GM23338 (cell line): ENCODE data around the gene FTO. TPM values are rescaled to one million over a fixed set of nuclear protein-coding genes. Genes with fewer than 3 reads are reported as not detected.

Experiments used
- ATAC-seq: fragments of 200-7000 bp; cut with Tn5 transposase; 3 replicates; pipeline ENCODE4 v1.9.1; 2020
- DNase-seq: peaks from one replicate; pipeline ENCODE4 v3.0.0-alpha.2; 2015; ENCODE audit warnings: low spot score
- H2AFZ ChIP-seq: fragments of 200-600 bp; sonication (generic); 2 replicates; pipeline ENCODE4 v1.8.0; 2016; ENCODE audit warnings: antibody characterized with exemption, mild to moderate bottlenecking, moderate library complexity
- H3F3A ChIP-seq: fragments of 200-600 bp; sonication (generic); replicated peaks from 2 replicates; pipeline ENCODE4 v1.8.0; 2017; ENCODE audit warnings: antibody characterized with exemption, mixed run types, low read depth
- H3K27ac ChIP-seq: fragments of 200-600 bp; sonication (generic); 2 replicates; pipeline ENCODE4 v1.6.1; 2016; ENCODE audit warnings: low read depth
- H3K27me3 ChIP-seq: fragments of 200-600 bp; sonication (generic); 2 replicates; pipeline ENCODE4 v1.8.0; 2016; ENCODE audit warnings: mild to moderate bottlenecking, mixed run types, moderate library complexity; ENCODE audit not compliant: insufficient read depth
- H3K36me3 ChIP-seq: fragments of 200-600 bp; sonication (generic); 2 replicates; pipeline ENCODE4 v1.8.0; 2016; ENCODE audit warnings: mild to moderate bottlenecking; ENCODE audit not compliant: insufficient read depth
- H3K4me1 ChIP-seq: fragments of 200-600 bp; sonication (generic); 2 replicates; pipeline ENCODE4 v1.8.0; 2016; ENCODE audit warnings: mild to moderate bottlenecking, moderate library complexity; ENCODE audit not compliant: insufficient read depth
- H3K4me2 ChIP-seq: fragments of 200-600 bp; sonication (generic); 2 replicates; pipeline ENCODE4 v1.7.1; 2017; ENCODE audit warnings: mixed run types
- H3K4me3 ChIP-seq: fragments of 200-600 bp; sonication (generic); 2 replicates; pipeline ENCODE4 v1.6.1; 2016; ENCODE audit warnings: mixed run types
- H3K79me2 ChIP-seq: fragments of 200-600 bp; sonication (generic); replicated peaks from 2 replicates; pipeline ENCODE4 v1.8.0; 2017; ENCODE audit warnings: mild to moderate bottlenecking; ENCODE audit not compliant: insufficient read depth
- H3K9me2 ChIP-seq: fragments of 200-600 bp; sonication (generic); 2 replicates; pipeline ENCODE4 v1.8.0; 2017; ENCODE audit not compliant: insufficient read depth
- H4K20me1 ChIP-seq: fragments of 200-600 bp; sonication (generic); replicated peaks from 2 replicates; pipeline ENCODE4 v1.8.0; 2017; ENCODE audit warnings: mild to moderate bottlenecking; ENCODE audit not compliant: insufficient read depth
- H3K27ac Mint-ChIP-seq: 2 replicates; pipeline ENCODE4 v1.8.0; 2020; ENCODE audit warnings: inconsistent platforms, mild to moderate bottlenecking, moderate library complexity, mixed read lengths
- H3K27me3 Mint-ChIP-seq: 3 replicates; pipeline ENCODE4 v1.8.0; 2022; ENCODE audit warnings: low read depth, mild to moderate bottlenecking, moderate library complexity, mixed read lengths, inconsistent platforms; ENCODE audit not compliant: insufficient read depth, poor library complexity
- H3K36me3 Mint-ChIP-seq: 3 replicates; pipeline ENCODE4 v1.8.0; 2021; ENCODE audit warnings: low read depth, mild to moderate bottlenecking, inconsistent platforms, moderate library complexity, mixed read lengths
- H3K4me1 Mint-ChIP-seq: 3 replicates; pipeline ENCODE4 v1.8.0; 2020; ENCODE audit warnings: mild to moderate bottlenecking, inconsistent platforms, mixed read lengths
- H3K4me3 Mint-ChIP-seq: 3 replicates; pipeline ENCODE4 v1.8.0; 2021; ENCODE audit warnings: moderate library complexity, mild to moderate bottlenecking, inconsistent platforms, mixed read lengths
- H3K9me3 Mint-ChIP-seq: 3 replicates; pipeline ENCODE4 v1.8.0; 2020; ENCODE audit warnings: moderate library complexity, mild to moderate bottlenecking, inconsistent platforms, mixed read lengths
- CREB1 ChIP-seq: fragments of 250-450 bp; sonication (Bioruptor Pico); IDR thresholded peaks from 2 replicates; pipeline ENCODE4 v1.5.0; 2020; ENCODE audit warnings: low read depth, mild to moderate bottlenecking, moderate library complexity
- CTCF ChIP-seq, 2 experiments: fragments of 200-600 bp in 1 of 2; sonication (generic) in 1 of 2; conservative IDR thresholded peaks; 2 replicates each; pipeline versions ENCODE4 v1.5.1 to v1.6.1; 2016 to 2017; ENCODE audit warnings: antibody characterized with exemption in 2 of 2, low read depth in 2 of 2, mild to moderate bottlenecking in 2 of 2, moderate library complexity in 1 of 2
- EZH2 ChIP-seq: fragments of 200-600 bp; sonication (generic); IDR thresholded peaks from one replicate; pipeline ENCODE4 v1.8.0; 2017; ENCODE audit warnings: antibody characterized with exemption, mild to moderate bottlenecking, low read depth; ENCODE audit not compliant: unreplicated experiment
- EZH2phosphoT487 ChIP-seq: fragments of 200-600 bp; sonication (generic); IDR thresholded peaks from one replicate; pipeline ENCODE4 v1.8.1; 2018; ENCODE audit warnings: antibody characterized with exemption; ENCODE audit not compliant: unreplicated experiment
- JUNB ChIP-seq: IDR thresholded peaks from one replicate; pipeline ENCODE4 v1.6.1; 2016; ENCODE audit warnings: antibody characterized with exemption; ENCODE audit not compliant: unreplicated experiment
- NANOG ChIP-seq: IDR thresholded peaks from 2 replicates; pipeline ENCODE4 v1.6.1; 2016; ENCODE audit warnings: antibody characterized with exemption, borderline replicate concordance
- POLR2AphosphoS5 ChIP-seq: IDR thresholded peaks from 2 replicates; pipeline ENCODE4 v1.6.1; 2016; ENCODE audit warnings: antibody characterized with exemption, low read depth
- REST ChIP-seq: IDR thresholded peaks from one replicate; pipeline ENCODE4 v1.6.1; 2018; ENCODE audit warnings: antibody characterized with exemption; ENCODE audit not compliant: unreplicated experiment
- STAT1 ChIP-seq: IDR thresholded peaks from one replicate; pipeline ENCODE4 v1.6.1; 2016; ENCODE audit warnings: antibody characterized with exemption; ENCODE audit not compliant: unreplicated experiment
- ZNF114 ChIP-seq: fragments of 250-450 bp; sonication (Bioruptor Pico); IDR thresholded peaks from 2 replicates; pipeline ENCODE4 v1.5.0; 2020; ENCODE audit warnings: mild to moderate bottlenecking, moderate library complexity
- ZNF331 ChIP-seq: fragments of 250-450 bp; sonication (Bioruptor Pico); IDR thresholded peaks from 2 replicates; pipeline ENCODE4 v1.5.0; 2020; ENCODE audit warnings: low read depth, mild to moderate bottlenecking, moderate library complexity
- polyA plus RNA-seq: library from polyadenylated mRNA; unstranded; fragments of >200 nt; fragmentation: Nextera tagmentation; extraction: Ambion mirVana; gene quantifications from 2 replicates; pipeline ENCODE4 v1.2.1, GENCODE V29; 2016
- total RNA-seq: library from RNA; depleted of rRNA; stranded (reverse); fragments of >200 nt; shearing (Covaris generic); gene quantifications from 2 replicates; pipeline ENCODE4 v1.2.3, GENCODE V29; 2014
- TF ChIP-seq, protein P1 (sequence below): IDR thresholded peaks from 2 replicates; pipeline ENCODE4 v1.6.1; 2016; ENCODE audit warnings: antibody characterized with exemption
- TF ChIP-seq, protein P2 (sequence below): fragments of 250-450 bp; sonication (Bioruptor Pico); IDR thresholded peaks from 2 replicates; pipeline ENCODE4 v1.5.0; 2020; ENCODE audit warnings: mild to moderate bottlenecking, moderate library complexity

FTO gene
- total and polyA plus RNA-seq, 2 experiments from 2014 or later = 17.7 to 69.6 TPM

DNA sequence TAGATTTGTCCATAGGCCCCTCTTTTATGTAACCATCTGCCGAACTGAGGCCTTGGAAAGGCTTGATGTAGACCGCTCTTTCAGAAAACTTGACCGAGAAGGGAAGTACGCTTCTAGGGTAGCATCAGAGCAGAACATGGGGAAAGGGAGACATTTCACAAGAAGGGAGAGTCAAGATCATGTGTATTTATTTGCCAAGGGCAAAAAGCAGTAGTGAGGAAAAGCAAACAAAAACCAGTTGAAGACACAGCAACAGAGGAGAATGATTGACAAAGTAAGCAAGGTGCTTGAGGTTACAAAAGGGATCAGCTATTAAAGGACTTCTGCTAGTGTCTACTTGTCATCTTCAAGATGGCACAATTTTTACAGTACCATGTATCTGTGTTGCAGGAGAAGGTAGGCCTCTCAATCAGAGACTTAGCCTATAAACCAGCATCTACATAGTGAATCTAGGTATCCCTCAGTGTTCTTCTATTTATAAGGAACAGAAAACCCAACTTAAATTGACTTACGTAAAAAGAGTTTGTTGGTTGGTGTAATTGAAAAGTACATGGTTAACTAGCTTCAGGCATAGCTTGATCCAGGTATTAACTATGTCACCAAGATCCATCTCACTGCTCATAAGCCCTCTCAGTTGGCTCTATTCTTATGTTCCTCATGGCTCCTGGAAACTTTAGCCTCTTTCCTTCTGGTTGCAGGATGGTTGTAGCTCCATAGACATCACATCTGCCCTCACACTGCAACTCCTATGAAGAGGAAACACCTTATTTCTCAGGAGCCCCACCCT lies 294.3 kb downstream of the FTO start:
- H3K79me2 ChIP-seq = no peaks in the 10 kb centered on the region
- H3K4me3 ChIP-seq = no peak overlapping the region
- TF ChIP-seq, protein P1, sequence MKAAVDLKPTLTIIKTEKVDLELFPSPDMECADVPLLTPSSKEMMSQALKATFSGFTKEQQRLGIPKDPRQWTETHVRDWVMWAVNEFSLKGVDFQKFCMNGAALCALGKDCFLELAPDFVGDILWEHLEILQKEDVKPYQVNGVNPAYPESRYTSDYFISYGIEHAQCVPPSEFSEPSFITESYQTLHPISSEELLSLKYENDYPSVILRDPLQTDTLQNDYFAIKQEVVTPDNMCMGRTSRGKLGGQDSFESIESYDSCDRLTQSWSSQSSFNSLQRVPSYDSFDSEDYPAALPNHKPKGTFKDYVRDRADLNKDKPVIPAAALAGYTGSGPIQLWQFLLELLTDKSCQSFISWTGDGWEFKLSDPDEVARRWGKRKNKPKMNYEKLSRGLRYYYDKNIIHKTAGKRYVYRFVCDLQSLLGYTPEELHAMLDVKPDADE = no peak
- TF ChIP-seq ZNF114 (CRISPR knock-in tag) (no peak), EZH2 (no peak), JUNB (no peak), NANOG (no peak), CTCF (conservative IDR thresholded peaks at IDR 0.05; ENCODE audit: low read depth in 2 of 2) (no peak), CREB1 (no peak), EZH2phosphoT487 (no peak), STAT1 (no peak), POLR2AphosphoS5 (no peak), REST (no peak), ZNF331 (no peak)
- TF ChIP-seq, protein P2, sequence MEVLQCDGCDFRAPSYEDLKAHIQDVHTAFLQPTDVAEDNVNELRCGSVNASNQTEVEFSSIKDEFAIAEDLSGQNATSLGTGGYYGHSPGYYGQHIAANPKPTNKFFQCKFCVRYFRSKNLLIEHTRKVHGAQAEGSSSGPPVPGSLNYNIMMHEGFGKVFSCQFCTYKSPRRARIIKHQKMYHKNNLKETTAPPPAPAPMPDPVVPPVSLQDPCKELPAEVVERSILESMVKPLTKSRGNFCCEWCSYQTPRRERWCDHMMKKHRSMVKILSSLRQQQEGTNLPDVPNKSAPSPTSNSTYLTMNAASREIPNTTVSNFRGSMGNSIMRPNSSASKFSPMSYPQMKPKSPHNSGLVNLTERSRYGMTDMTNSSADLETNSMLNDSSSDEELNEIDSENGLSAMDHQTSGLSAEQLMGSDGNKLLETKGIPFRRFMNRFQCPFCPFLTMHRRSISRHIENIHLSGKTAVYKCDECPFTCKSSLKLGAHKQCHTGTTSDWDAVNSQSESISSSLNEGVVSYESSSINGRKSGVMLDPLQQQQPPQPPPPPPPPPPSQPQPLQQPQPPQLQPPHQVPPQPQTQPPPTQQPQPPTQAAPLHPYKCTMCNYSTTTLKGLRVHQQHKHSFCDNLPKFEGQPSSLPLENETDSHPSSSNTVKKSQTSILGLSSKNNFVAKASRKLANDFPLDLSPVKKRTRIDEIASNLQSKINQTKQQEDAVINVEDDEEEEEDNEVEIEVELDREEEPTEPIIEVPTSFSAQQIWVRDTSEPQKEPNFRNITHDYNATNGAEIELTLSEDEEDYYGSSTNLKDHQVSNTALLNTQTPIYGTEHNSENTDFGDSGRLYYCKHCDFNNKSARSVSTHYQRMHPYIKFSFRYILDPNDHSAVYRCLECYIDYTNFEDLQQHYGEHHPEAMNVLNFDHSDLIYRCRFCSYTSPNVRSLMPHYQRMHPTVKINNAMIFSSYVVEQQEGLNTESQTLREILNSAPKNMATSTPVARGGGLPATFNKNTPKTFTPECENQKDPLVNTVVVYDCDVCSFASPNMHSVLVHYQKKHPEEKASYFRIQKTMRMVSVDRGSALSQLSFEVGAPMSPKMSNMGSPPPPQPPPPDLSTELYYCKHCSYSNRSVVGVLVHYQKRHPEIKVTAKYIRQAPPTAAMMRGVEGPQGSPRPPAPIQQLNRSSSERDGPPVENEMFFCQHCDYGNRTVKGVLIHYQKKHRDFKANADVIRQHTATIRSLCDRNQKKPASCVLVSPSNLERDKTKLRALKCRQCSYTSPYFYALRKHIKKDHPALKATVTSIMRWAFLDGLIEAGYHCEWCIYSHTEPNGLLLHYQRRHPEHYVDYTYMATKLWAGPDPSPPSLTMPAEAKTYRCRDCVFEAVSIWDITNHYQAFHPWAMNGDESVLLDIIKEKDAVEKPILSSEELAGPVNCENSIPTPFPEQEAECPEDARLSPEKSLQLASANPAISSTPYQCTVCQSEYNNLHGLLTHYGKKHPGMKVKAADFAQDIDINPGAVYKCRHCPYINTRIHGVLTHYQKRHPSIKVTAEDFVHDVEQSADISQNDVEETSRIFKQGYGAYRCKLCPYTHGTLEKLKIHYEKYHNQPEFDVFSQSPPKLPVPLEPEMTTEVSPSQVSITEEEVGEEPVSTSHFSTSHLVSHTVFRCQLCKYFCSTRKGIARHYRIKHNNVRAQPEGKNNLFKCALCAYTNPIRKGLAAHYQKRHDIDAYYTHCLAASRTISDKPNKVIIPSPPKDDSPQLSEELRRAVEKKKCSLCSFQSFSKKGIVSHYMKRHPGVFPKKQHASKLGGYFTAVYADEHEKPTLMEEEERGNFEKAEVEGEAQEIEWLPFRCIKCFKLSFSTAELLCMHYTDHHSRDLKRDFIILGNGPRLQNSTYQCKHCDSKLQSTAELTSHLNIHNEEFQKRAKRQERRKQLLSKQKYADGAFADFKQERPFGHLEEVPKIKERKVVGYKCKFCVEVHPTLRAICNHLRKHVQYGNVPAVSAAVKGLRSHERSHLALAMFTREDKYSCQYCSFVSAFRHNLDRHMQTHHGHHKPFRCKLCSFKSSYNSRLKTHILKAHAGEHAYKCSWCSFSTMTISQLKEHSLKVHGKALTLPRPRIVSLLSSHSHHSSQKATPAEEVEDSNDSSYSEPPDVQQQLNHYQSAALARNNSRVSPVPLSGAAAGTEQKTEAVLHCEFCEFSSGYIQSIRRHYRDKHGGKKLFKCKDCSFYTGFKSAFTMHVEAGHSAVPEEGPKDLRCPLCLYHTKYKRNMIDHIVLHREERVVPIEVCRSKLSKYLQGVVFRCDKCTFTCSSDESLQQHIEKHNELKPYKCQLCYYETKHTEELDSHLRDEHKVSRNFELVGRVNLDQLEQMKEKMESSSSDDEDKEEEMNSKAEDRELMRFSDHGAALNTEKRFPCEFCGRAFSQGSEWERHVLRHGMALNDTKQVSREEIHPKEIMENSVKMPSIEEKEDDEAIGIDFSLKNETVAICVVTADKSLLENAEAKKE (CRISPR knock-in tag) = no peak
- peaks cover 4% of the 10 kb centered on the region for H3K27me3 Mint-ChIP-seq
- H3K9me3 Mint-ChIP-seq = no peaks in the 10 kb centered on the region
- H3K27ac ChIP-seq = no peak overlapping the region
- ATAC-seq (no peak), DNase-seq (no peak)
- no peaks in the 10 kb centered on the region for H3K4me1 ChIP-seq
- H3K4me3 Mint-ChIP-seq = no peak overlapping the region
- H3K4me2 ChIP-seq = no peak overlapping the region
- H3K27ac Mint-ChIP-seq = no peak overlapping the region
- no peaks in the 10 kb centered on the region for H3K9me2 ChIP-seq
- no peaks in the 10 kb centered on the region for H3K4me1 Mint-ChIP-seq
- no peak overlapping the region for H2AFZ ChIP-seq
- H3K27me3 ChIP-seq = no peaks in the 10 kb centered on the region
- H4K20me1 ChIP-seq = no peaks in the 10 kb centered on the region
- no peaks in the 10 kb centered on the region for H3F3A ChIP-seq
- H3K36me3 Mint-ChIP-seq = no peaks in the 10 kb centered on the region; the same call in 2 of the 3 replicates
- H3K36me3 ChIP-seq = no peaks in the 10 kb centered on the region
